Uterus (tissue), 4 donors: ENCODE measurements around the gene HPSE2. TPM values are rescaled to one million over a fixed set of nuclear protein-coding genes. Genes with fewer than 3 reads are reported as not detected.
"Not testable (repeated sequence)": the region's sequence is repeated elsewhere in the genome, so short reads cannot be mapped to it uniquely, and the experiment has no call there.

ENCODE experiments used
- DNase-seq, 2 donors: peaks; one replicate each; pipeline ENCODE4 v3.0.0-alpha.2; 2019 to 2020
- H3K27ac ChIP-seq, 2 donors: fragments of 200-600 bp; sonication (generic); 1 replicate in 1 of 2; 2 replicates in 1 of 2; pipeline ENCODE4 v1.5.1; 2016 to 2018
- H3K27me3 ChIP-seq, 2 donors: fragments of 200-600 bp; sonication (generic); one replicate each; pipeline ENCODE4 v1.5.1; 2018 to 2019; ENCODE audit warnings: control low read depth in 1 of 2
- H3K36me3 ChIP-seq, 2 donors: fragments of 200-600 bp; sonication (generic); one replicate each; pipeline ENCODE4 v1.5.1; 2019; ENCODE audit warnings: control low read depth in 1 of 2
- H3K4me1 ChIP-seq, 2 donors: fragments of 200-600 bp; sonication (generic); one replicate each; pipeline ENCODE4 v1.5.1; 2018 to 2019; ENCODE audit warnings: control low read depth in 1 of 2
- H3K4me3 ChIP-seq, 2 donors: fragments of 200-600 bp; sonication (generic); 1 replicate in 1 of 2; 2 replicates in 1 of 2; pipeline ENCODE4 v1.5.1; 2018 to 2019; ENCODE audit warnings: mild to moderate bottlenecking in 1 of 2
- H3K9me3 ChIP-seq, 2 donors: fragments of 200-600 bp; sonication (generic); one replicate each; pipeline ENCODE4 v1.5.1; 2019; ENCODE audit warnings: control low read depth in 1 of 2
- POLR2A ChIP-seq, 2 donors: fragments of 450-650 bp; IDR thresholded peaks; one replicate each; pipeline ENCODE4 v1.6.1; 2016; ENCODE audit warnings: antibody characterized with exemption in 2 of 2, mild to moderate bottlenecking in 1 of 2, moderate library complexity in 1 of 2
- intact Hi-C: fragments of 100-400 bp; cut with DNase I; formaldehyde crosslinking; loops from one replicate; pipeline ENCODE4 v1.15.1; 2023; ENCODE audit warnings: low total_unique reads
- total RNA-seq, 4 donors: library from RNA; depleted of rRNA in 3 of 4; stranded (reverse); fragments of >200 nt in 3 of 4; gene quantifications; one replicate each; pipeline versions ENCODE4 v1.1.0 to v1.2.4, GENCODE V29; 2014 to 2023
- TF ChIP-seq, protein P1 (sequence below), 4 experiments: fragments of 200-600 bp in 2 of 4; fragments of 450-650 bp in 2 of 4; sonication (generic) in 2 of 4; IDR thresholded peaks; one replicate each; pipeline ENCODE4 v1.5.1; 2016 to 2019; ENCODE audit warnings: antibody characterized with exemption in 4 of 4, mild to moderate bottlenecking in 2 of 4, moderate library complexity in 1 of 4
- donor health status: DM: yes; HTN: yes; CAD: no.

The HPSE2 gene
- total RNA-seq, 4 donors from 2014 or later: 7.0 to 13.6 (median 7.7) TPM; not detected in 1

DNA sequence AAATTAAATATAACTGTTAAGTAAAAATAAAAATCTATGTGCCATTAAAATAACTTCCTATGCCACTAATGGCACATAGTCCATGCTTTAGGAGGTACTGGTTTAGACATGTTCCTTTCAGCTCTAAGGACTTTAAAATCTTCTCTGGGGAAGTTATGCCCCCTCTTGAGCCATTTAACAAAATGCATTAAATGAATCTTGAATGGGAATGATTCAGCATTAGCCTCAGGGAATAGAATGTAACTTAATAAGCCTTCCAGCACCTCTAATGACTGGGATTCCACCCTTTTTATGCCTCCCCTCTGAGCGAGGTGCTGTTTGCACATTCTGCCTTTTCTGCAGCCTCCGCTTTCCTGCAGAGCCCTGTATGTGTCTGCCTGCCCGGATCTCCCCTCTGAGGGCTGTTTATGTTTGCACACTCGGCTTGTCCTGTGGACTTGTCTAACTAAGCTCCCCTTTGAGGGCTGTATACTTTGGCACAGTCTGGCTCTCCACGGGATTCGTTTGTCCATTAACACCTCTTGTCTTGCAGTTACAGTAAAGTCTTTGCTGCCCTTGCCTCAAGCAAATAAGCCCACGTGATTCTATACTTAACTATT lies 680.5 kb downstream of the HPSE2 start:
- Histone ChIP-seq H3K27me3 (no peaks in the 10 kb centered on the region), H3K27ac (no peak overlapping the region), H3K4me1 (no peaks in the 10 kb centered on the region), H3K36me3 (no peaks in the 10 kb centered on the region), H3K4me3 (no peak overlapping the region), H3K9me3 (no peaks in the 10 kb centered on the region)
- TF ChIP-seq, protein P1, sequence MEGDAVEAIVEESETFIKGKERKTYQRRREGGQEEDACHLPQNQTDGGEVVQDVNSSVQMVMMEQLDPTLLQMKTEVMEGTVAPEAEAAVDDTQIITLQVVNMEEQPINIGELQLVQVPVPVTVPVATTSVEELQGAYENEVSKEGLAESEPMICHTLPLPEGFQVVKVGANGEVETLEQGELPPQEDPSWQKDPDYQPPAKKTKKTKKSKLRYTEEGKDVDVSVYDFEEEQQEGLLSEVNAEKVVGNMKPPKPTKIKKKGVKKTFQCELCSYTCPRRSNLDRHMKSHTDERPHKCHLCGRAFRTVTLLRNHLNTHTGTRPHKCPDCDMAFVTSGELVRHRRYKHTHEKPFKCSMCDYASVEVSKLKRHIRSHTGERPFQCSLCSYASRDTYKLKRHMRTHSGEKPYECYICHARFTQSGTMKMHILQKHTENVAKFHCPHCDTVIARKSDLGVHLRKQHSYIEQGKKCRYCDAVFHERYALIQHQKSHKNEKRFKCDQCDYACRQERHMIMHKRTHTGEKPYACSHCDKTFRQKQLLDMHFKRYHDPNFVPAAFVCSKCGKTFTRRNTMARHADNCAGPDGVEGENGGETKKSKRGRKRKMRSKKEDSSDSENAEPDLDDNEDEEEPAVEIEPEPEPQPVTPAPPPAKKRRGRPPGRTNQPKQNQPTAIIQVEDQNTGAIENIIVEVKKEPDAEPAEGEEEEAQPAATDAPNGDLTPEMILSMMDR (IDR thresholded peaks at IDR 0.05): no peak
- intact Hi-C loops: no loop called here
- DNase-seq: no peak

DNA sequence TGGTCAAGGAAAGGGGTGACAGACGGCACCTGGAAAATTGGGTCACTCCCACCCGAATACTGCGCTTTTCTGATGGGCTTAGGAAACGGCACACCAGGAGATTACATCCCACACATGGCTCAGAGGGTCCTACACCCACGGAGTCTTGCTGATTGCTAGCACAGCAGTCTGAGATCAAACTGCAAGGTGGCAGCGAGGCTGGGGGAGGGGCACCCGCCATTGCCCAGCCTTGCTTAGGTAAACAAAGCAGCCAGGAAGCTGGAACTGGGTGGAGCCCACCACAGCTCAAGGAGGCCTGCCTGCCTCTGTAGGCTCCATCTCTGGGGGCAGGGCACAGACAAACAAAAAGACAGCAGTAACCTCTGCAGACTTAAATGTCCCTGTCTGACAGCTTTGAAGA lies 694.1 kb downstream of the HPSE2 start:
- DNase-seq, intact Hi-C loops, H3K27me3 ChIP-seq, H3K27ac ChIP-seq, H3K4me1 ChIP-seq, H3K36me3 ChIP-seq, H3K9me3 ChIP-seq, H3K4me3 ChIP-seq: not testable (repeated sequence)

DNA sequence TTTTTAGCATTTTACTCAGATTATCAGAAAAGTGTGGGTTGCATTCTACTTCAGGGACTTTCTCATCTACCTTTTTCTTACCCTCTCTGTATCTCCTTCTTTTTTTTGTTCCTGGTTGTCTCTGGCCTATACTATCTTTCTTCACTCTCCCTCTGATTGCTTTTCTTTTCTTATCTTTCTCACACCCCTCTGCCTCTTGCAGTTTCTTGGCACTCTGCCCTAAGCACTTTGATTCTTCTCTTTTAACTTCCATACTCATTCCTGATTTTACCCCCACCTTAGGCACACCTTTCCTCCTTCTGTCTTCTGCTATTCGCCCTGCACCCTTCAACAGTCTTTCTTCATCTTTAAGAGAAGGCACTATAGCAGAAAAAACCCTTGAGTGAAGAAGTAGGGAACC lies 696.1 kb downstream of the HPSE2 start:
- no peaks in the 10 kb centered on the region for H3K4me1 ChIP-seq
- no peaks in the 10 kb centered on the region for H3K9me3 ChIP-seq
- H3K27me3 ChIP-seq: no peaks in the 10 kb centered on the region
- intact Hi-C loops: no loop called here
- H3K4me3 ChIP-seq: no peak overlapping the region
- no peak overlapping the region for H3K27ac ChIP-seq
- no peak for DNase-seq
- no peaks in the 10 kb centered on the region for H3K36me3 ChIP-seq
- TF ChIP-seq, protein P1 (IDR thresholded peaks at IDR 0.05): no peak
- TF ChIP-seq POLR2A (IDR thresholded peaks at IDR 0.05): no peak

DNA sequence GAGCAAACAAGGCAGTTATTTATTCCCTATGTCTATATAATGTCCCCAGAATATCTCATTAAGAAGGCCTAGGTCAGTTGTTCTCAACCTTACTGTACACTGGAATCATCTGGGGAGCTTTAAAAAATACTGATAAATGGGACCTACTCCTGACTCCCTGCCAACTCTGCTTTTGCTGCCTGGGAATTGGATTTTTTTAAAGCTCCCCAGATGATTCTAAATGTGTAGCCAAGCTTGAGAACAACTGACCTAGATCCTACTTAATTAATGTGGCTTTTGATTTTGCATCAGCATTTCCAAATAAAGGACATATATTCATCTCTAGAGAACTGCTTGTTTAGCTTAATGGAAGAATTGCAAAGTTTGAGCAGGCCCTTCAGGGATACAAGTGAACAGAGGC lies 697.2 kb downstream of the HPSE2 start:
- no peak for TF ChIP-seq POLR2A (IDR thresholded peaks at IDR 0.05)
- TF ChIP-seq, protein P1 (IDR thresholded peaks at IDR 0.05): no peak
- Histone ChIP-seq H3K4me1 (no peaks in the 10 kb centered on the region), H3K27ac (no peak overlapping the region), H3K27me3 (no peaks in the 10 kb centered on the region), H3K4me3 (no peak overlapping the region), H3K9me3 (no peaks in the 10 kb centered on the region), H3K36me3 (no peaks in the 10 kb centered on the region)
- intact Hi-C loops: no loop called here
- no peak for DNase-seq

DNA sequence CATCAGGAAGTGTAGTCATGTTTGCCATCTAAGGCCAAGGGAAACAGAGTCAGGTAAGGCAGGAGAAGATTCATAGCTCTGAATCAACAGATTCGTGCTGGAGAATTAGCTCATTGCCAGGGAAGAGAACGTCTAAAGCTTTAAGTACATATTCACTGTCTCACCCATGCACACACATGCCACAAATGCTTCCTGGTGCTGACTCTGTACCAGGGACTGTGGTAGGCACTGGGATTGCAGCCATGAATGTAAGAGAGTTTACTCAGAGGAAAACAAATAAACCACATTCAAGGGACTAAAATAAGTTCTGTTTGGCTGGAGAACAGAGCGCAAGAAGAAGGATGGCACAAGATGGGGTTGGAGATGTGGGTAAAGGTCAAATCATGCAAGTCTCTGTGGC lies 699.1 kb downstream of the HPSE2 start:
- no peak overlapping the region for H3K27ac ChIP-seq
- intact Hi-C loops: no loop called here
- H3K27me3 ChIP-seq: no peaks in the 10 kb centered on the region
- H3K9me3 ChIP-seq: no peaks in the 10 kb centered on the region
- no peak for TF ChIP-seq POLR2A (IDR thresholded peaks at IDR 0.05)
- TF ChIP-seq, protein P1 (IDR thresholded peaks at IDR 0.05): no peak
- no peak overlapping the region for H3K4me3 ChIP-seq
- DNase-seq: no peak
- H3K36me3 ChIP-seq: no peaks in the 10 kb centered on the region
- no peaks in the 10 kb centered on the region for H3K4me1 ChIP-seq
